PC-9 (cell line): ENCODE data around the gene PTPN6. TPM values are rescaled to one million over a fixed set of nuclear protein-coding genes. Genes with fewer than 3 reads are reported as not detected.
A peak's percentile ranks its signal among the peaks of the same experiment; 100 is the strongest.

Source experiments
- BruUV-seq: library from RNA; stranded (reverse); fragments of 400-500 nt; replicated peaks from 2 replicates; lab custom pipeline; 2021; lab: Mats Ljungman, UMichigan
- CTCF ChIA-PET: fragments of 300-600 bp; sonication (Branson Sonifier 250); formaldehyde crosslinking; loops from one replicate; lab custom pipeline; 2022; ENCODE audit warnings: antibody characterized with exemption; lab: Charles Lee
- POLR2A ChIA-PET: fragments of 300-600 bp; sonication (Branson Sonifier 250); formaldehyde crosslinking; loops from one replicate; lab custom pipeline; 2022; ENCODE audit warnings: antibody characterized with exemption; ENCODE audit not compliant: unreplicated experiment; lab: Charles Lee
- DNase-seq, 2 experiments: peaks; one replicate each; pipeline versions ENCODE4 v3.0.0 to v3.0.0-alpha.2; 2015 to 2022; ENCODE audit warnings: mixed read lengths in 1 of 2
- H2AFZ ChIP-seq: fragments of 200-600 bp; sonication (generic); 2 replicates; pipeline ENCODE4 v1.8.1; 2017; ENCODE audit warnings: antibody characterized with exemption
- H3F3A ChIP-seq: fragments of 200-600 bp; sonication (generic); 2 replicates; pipeline ENCODE4 v1.8.1; 2017; ENCODE audit warnings: antibody characterized with exemption, mild to moderate bottlenecking, low read depth; ENCODE audit not compliant: insufficient read depth
- H3K27ac ChIP-seq: fragments of 200-600 bp; sonication (generic); 2 replicates; pipeline ENCODE4 v1.6.1; 2016; ENCODE audit warnings: mixed run types
- H3K27me3 ChIP-seq: fragments of 200-600 bp; sonication (generic); 2 replicates; pipeline ENCODE4 v1.6.1; 2016; ENCODE audit warnings: low read depth, mixed run types; ENCODE audit not compliant: insufficient read depth
- H3K36me3 ChIP-seq: fragments of 200-600 bp; sonication (generic); 2 replicates; pipeline ENCODE4 v1.6.1; 2016; ENCODE audit warnings: low read depth, mixed run types
- H3K4me1 ChIP-seq: fragments of 200-600 bp; sonication (generic); replicated peaks from 2 replicates; pipeline ENCODE4 v1.6.1; 2016; ENCODE audit warnings: mixed run types; ENCODE audit not compliant: insufficient read depth
- H3K4me2 ChIP-seq: fragments of 200-600 bp; sonication (generic); 2 replicates; pipeline ENCODE4 v1.6.1; 2017; ENCODE audit warnings: mixed run types
- H3K4me3 ChIP-seq: fragments of 200-600 bp; sonication (generic); 2 replicates; pipeline ENCODE4 v1.6.1; 2016; ENCODE audit warnings: mixed run types
- H3K79me2 ChIP-seq: fragments of 200-600 bp; sonication (generic); 2 replicates; pipeline ENCODE4 v1.6.1; 2017; ENCODE audit warnings: low read depth, mixed run types
- H3K9me2 ChIP-seq: fragments of 200-600 bp; sonication (generic); 2 replicates; pipeline ENCODE4 v1.8.1; 2017; ENCODE audit warnings: mild to moderate bottlenecking; ENCODE audit not compliant: insufficient read depth
- H3K9me3 ChIP-seq: fragments of 200-600 bp; sonication (generic); 2 replicates; pipeline ENCODE4 v1.8.1; 2016; ENCODE audit warnings: low read depth; ENCODE audit not compliant: insufficient read depth
- H4K20me1 ChIP-seq: fragments of 200-600 bp; sonication (generic); 2 replicates; pipeline ENCODE4 v1.8.1; 2017; ENCODE audit not compliant: insufficient read depth
- CTCF ChIP-seq: fragments of 200-600 bp; sonication (generic); conservative IDR thresholded peaks from 2 replicates; pipeline ENCODE4 v1.6.1; 2017; ENCODE audit warnings: mixed run types, antibody characterized with exemption, mild to moderate bottlenecking, moderate library complexity
- EZH2 ChIP-seq: fragments of 200-600 bp; sonication (generic); IDR thresholded peaks from 2 replicates; pipeline ENCODE4 v1.8.0; 2017; ENCODE audit warnings: antibody characterized with exemption, low read depth
- intact Hi-C: fragments of 100-400 bp; cut with micrococcal nuclease; formaldehyde crosslinking; loops from one replicate; pipeline ENCODE4 v1.10.0; 2022; ENCODE audit not compliant: unreplicated experiment
- total RNA-seq: library from RNA; stranded (reverse); gene quantifications from 2 replicates; pipeline ENCODE4 v1.2.3, GENCODE V29; 2021

PTPN6 gene
- total RNA-seq, 1 experiment from 2014 or later, result 92.7 TPM

GRCh38 chr12:6909421-6910145 is 41.6 kb upstream of the PTPN6 start:
- no peak overlapping the region for H3K4me2 ChIP-seq
- no peak overlapping the region for H3K4me3 ChIP-seq
- H3K36me3 ChIP-seq, result no peaks in the 10 kb centered on the region
- H3K9me2 ChIP-seq, result no peaks in the 10 kb centered on the region
- H3K4me1 ChIP-seq, result peaks cover 4% of the 10 kb centered on the region; the same call in 1 of the 2 replicates
- H3F3A ChIP-seq, result peaks cover 7% of the 10 kb centered on the region; the same call in 1 of the 2 replicates
- POLR2A ChIA-PET, result interaction anchor here (0.6 kb wide), 1 partner anchor 420 kb away, joined by 7 read pairs; no protein-coding TSS in a partner anchor
- no TSS peak for BruUV-seq
- H3K9me3 ChIP-seq, result no peaks in the 10 kb centered on the region
- no peak for DNase-seq
- H3K27ac ChIP-seq, result no peak overlapping the region
- peaks cover 7% of the 10 kb centered on the region for H3K27me3 ChIP-seq
- intact Hi-C loops, result no loop called here
- CTCF ChIA-PET, result no interaction called here
- H4K20me1 ChIP-seq, result no peaks in the 10 kb centered on the region
- no peak overlapping the region for H2AFZ ChIP-seq
- H3K79me2 ChIP-seq, result no peaks in the 10 kb centered on the region
- TF ChIP-seq EZH2, result no peak
- TF ChIP-seq CTCF, result no peak

- ChIA-PET CTCF (interaction anchor here (0.5 kb wide), 1 partner anchor 14 kb away, joined by 3 read pairs; no protein-coding TSS in a partner anchor), POLR2A (interaction anchor here (0.7 kb wide), 1 partner anchor 39 kb away, joined by 3 read pairs; the partner anchor contains the start of gene SPSB2)
- Histone ChIP-seq H3K4me3 (no peak overlapping the region), H3K27me3 (peaks cover 11% of the 10 kb centered on the region), H3K9me2 (no peaks in the 10 kb centered on the region), H3K79me2 (no peaks in the 10 kb centered on the region), H3K4me1 (peaks cover 5% of the 10 kb centered on the region; the same call in 1 of the 2 replicates), H3F3A (no peaks in the 10 kb centered on the region), H3K4me2 (no peak overlapping the region), H2AFZ (no peak overlapping the region), H3K27ac (no peak overlapping the region), H4K20me1 (no peaks in the 10 kb centered on the region), H3K9me3 (no peaks in the 10 kb centered on the region), H3K36me3 (no peaks in the 10 kb centered on the region)
- TF ChIP-seq CTCF, result no peak
- no peak for TF ChIP-seq EZH2
- BruUV-seq, result no TSS peak
- DNase-seq, result no peak
- intact Hi-C loops, result no loop called here
Measured at GRCh38 chr12:6912164-6912935, 38.8 kb upstream of the PTPN6 start.

DNA sequence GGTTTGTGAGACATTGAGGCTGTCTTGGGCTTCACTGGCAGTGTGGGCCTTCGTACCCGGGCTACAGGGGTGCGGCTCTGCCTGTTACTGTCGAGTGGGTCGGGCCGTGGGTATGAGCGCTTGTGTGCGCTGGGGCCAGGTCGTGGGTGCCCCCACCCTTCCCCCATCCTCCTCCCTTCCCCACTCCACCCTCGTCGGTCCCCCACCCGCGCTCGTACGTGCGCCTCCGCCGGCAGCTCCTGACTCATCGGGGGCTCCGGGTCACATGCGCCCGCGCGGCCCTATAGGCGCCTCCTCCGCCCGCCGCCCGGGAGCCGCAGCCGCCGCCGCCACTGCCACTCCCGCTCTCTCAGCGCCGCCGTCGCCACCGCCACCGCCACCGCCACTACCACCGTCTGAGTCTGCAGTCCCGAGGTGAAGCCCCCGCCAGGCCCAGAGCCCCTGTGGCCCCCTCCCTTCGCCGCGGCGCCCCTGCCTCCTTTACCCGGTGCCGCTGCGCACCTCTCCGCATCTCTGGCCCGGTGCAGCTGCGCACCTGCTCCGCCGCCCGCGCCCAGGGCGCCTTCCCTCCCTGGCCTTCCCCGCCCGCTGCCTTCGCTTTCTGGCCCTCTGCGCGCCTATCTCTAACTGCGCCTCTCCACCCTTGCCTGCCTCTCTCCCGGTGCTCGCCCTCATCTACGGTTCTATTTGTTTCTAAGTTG is 36.8 kb upstream of the PTPN6 start, which contains the start of gene ENO2:
TSS of gene ENO2 (plus strand) at position 335 of the 701 bp plus-strand sequence. CDS start 1,253 bp downstream, outside the sequence.
- Histone ChIP-seq H3F3A (no peaks in the 10 kb centered on the region), H3K27me3 (peaks cover 11% of the 10 kb centered on the region), H4K20me1 (no peaks in the 10 kb centered on the region), H2AFZ (peak within 1 kb of the TSS; percentile 84), H3K4me3 (peak within 1 kb of the TSS; percentile 77), H3K27ac (no peak within 1 kb of the TSS), H3K9me3 (no peaks in the 10 kb centered on the region), H3K9me2 (no peaks in the 10 kb centered on the region), H3K36me3 (no peaks in the 10 kb centered on the region), H3K4me1 (peaks cover 5% of the 10 kb centered on the region; the same call in 1 of the 2 replicates), H3K4me2 (peak within 1 kb of the TSS; percentile 92), H3K79me2 (no peaks in the 10 kb centered on the region)
- ChIA-PET CTCF (interaction anchor here (0.7 to 1.0 kb wide), 3 partner anchors 11 to 159 kb away, joined by 5 to 7 read pairs (median 5); no protein-coding TSS in a partner anchor), POLR2A (interaction anchor here (0.5 to 1.0 kb wide), 3 partner anchors 9 to 38 kb away, joined by 3 to 6 read pairs (median 4); no protein-coding TSS in a partner anchor)
- BruUV-seq, result no TSS peak
- DNase-seq, result peak in 1 of 2 experiments; percentile 75
- intact Hi-C loops, result loop anchor here (1.0 kb wide), 1 partner anchor 41 kb away; the partner anchor contains the start of gene SPSB2
- no peak for TF ChIP-seq EZH2
- no peak for TF ChIP-seq CTCF
